HG03066 (cell line): ENCODE measurements around the gene RAB36.

ENCODE experiments used
- ATAC-seq: cut with Tn5 transposase; IDR thresholded peaks from one replicate; pipeline ENCODE4 v1.9.1; 2021; ENCODE audit warnings: low read depth; ENCODE audit not compliant: unreplicated experiment

The RAB36 gene

DNA sequence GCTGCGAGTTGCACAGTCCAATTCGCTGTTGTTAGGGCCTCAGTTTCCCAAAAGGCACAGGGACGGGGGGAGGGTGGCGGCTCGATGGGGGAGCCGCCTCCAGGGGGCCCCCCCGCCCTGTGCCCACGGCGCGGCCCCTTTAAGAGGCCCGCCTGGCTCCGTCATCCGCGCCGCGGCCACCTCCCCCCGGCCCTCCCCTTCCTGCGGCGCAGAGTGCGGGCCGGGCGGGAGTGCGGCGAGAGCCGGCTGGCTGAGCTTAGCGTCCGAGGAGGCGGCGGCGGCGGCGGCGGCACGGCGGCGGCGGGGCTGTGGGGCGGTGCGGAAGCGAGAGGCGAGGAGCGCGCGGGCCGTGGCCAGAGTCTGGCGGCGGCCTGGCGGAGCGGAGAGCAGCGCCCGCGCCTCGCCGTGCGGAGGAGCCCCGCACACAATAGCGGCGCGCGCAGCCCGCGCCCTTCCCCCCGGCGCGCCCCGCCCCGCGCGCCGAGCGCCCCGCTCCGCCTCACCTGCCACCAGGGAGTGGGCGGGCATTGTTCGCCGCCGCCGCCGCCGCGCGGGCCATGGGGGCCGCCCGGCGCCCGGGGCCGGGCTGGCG is 35.1 kb downstream of the RAB36 start, which contains the start of gene BCR:
TSS of gene BCR (plus strand) at position 209 of the 592 bp plus-strand sequence. CDS start 452 bp downstream, outside the sequence.
- ATAC-seq = no peak

DNA sequence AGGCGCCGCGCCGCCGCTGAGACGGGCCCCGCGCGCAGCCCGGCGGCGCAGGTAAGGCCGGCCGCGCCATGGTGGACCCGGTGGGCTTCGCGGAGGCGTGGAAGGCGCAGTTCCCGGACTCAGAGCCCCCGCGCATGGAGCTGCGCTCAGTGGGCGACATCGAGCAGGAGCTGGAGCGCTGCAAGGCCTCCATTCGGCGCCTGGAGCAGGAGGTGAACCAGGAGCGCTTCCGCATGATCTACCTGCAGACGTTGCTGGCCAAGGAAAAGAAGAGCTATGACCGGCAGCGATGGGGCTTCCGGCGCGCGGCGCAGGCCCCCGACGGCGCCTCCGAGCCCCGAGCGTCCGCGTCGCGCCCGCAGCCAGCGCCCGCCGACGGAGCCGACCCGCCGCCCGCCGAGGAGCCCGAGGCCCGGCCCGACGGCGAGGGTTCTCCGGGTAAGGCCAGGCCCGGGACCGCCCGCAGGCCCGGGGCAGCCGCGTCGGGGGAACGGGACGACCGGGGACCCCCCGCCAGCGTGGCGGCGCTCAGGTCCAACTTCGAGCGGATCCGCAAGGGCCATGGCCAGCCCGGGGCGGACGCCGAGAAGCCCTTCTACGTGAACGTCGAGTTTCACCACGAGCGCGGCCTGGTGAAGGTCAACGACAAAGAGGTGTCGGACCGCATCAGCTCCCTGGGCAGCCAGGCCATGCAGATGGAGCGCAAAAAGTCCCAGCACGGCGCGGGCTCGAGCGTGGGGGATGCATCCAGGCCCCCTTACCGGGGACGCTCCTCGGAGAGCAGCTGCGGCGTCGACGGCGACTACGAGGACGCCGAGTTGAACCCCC is 35.8 kb downstream of the RAB36 start:
- ATAC-seq = no peak

GRCh38 chr22:23181721-23182308 is 36.5 kb downstream of the RAB36 start:
- ATAC-seq = no peak

DNA sequence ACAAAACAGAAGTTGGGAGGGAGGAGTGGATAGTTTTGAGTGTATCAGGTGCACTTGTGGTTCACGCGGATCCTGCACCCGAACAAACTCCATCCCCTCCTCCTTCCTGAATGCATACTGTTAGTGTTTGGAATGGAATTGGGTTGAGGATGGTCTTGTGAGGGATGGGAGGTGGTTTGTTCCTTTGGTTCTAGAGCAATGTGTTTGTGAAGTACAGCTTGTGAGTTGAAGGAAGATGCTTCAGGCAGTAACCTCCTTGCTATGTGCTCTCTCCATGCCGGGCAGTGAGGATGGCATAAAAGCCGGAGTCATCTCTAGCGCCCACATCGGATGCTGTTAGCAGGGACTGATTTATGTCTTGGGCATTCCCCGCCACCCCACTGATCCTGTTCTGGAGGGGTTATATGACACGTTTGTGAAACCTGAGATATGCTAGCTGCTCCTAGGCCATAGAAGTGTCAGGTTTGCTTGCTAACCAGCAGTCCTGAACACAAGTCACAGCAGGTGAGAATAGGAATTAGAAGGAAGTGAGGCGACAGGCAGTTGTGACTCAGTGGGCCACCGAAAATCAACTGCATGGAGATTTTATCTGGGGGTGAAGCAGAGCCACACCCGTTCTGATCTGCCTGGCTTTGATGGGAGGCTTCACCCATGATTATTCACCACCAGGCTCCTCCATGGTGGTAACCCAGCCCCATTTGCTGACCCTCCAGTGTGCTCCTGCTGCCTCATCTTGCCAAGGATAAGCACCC is 37.2 kb downstream of the RAB36 start:
- no peak for ATAC-seq

DNA sequence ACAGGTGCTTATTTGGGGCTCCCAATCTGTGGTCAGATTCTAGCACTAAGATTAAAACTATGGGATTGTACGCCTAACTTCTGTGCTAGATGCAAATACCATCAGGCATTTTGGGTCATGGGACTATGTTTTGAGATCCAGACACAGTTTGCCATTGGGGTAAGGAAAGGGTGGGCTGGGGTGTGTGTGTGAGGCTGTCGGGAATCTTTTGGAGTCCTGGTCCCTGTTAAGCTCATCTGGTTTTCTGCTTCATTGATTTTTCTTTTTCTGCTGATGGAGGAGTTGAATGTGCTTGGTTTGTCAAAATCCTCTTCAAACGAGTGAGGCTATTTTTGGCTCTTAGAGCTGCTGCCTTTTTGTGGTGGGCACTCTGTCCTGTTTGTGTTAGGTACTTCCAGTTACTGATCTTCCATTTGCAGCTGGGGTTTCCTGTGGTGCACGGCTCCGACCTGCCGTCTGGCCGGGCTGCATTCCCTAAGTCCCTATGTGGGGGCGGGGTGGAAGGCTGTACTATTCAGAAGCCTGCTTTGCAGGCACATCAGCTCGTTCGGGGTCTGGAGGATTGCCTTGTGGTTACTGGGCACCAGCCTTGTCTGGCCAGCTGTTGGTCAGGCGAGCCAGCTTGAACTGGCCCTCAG is 37.9 kb downstream of the RAB36 start:
- ATAC-seq = no peak

DNA sequence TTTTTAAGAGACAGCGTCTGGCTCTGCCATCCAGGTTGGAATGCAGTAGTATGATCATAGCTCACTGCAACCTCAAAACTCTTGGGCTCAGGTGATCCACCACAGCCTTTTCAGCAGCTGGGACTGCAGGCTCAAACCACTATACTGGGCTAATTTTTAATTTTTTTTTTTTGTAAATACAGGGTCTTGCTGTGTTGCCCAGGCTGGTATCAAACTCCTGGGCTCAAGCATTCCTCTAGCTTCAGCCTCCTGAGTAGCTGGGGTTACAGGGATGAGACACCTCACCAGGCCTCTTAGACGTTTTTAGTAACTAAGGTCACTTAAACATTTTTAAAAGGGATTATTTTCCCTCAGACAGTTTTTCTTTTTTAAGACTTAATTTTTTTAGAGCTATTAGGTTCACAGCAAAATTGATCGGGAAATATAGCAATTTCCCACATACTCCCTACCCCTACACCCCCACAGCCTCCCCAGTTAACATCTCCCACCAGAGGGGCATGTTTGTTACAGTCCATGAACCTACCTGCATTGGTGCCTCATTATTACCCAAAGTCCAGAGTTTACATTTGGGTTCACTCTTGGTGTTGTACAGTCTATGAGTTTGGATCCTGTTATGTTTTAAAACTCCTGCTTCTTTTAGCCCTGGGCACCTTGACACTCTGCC is 39.0 kb downstream of the RAB36 start:
- ATAC-seq = no peak

DNA sequence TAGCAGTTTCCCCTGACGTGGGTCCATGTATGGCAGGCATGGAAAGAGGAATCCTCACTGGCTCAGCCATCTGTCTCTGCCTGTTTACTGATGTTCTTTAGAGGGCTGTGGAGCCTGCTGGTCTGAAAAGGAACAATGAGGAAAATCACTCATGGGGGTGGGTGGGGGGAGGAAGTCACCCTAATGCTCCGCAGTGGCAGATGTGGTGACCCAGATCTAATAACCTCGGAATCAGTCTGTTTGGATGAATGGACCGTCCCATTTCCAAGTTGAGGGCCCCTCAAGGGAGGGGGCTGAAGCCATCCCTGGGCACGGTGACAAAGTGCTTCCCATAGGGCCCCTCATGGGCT is 39.5 kb downstream of the RAB36 start:
- no peak for ATAC-seq

DNA sequence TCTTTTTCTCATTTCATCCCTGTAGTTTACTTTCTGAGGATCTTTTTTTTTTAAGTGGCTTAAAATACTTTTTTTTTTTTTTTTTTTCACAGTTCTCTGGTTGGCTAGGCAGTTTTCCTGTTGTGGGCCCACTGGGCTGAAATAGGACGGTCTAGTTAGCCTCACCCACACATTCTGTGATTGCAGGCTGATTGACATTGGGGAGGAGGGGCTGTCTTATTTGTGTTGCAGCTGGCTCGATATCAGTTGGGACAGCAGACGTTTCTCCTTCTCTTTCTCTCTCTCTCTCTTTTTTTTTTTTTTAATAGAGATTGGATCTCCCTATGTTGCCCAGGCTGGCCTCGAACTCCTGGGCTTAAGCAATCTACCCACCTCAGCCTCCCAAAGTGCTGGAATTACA is 41.9 kb downstream of the RAB36 start:
- no peak for ATAC-seq

DNA sequence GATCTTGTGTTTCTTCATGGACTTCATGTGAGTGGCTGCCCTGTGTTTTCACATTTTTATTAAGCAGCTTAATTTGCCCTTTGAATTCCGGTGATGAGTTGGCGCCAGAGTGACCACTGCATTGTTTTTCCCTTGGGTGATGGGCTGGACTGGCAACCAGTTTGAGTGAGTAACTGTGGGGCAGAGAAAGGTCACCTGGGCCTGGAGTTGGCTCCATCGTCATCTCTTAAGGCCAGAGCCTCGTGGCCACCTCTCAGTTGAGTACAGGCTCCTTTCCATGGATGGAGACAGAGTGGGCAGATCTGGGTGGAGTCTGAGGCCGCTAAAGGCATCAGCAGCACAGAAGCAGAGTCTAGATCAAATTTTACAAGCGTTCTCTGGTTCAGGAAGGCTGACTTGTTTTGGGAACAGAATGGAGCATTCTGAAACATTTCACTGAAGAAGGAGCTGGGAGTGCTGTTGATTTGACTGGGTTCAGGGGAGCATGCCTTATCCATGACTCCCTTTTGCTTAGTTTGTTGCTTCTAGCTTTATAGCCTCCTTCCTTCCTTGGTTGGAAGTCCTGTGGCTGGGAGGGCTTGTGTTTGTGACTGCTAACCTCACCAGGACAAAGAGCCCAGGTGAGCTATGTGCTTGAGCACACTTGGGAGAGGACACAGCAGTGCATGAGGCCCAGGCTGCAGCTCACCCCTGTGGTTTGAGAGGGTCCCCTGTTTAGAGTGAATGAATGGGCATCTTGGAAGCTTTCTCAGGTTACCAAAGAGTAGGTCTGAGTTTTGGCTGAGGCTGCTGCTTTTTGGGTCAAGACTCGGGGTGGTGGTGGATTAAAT is 42.8 kb downstream of the RAB36 start:
- ATAC-seq = no peak

GRCh38 chr22:23190526-23190925 is 45.2 kb downstream of the RAB36 start:
- ATAC-seq = no peak

- ATAC-seq = no peak
These were observed 46.9 kb downstream of the RAB36 start for GRCh38 chr22:23192133-23192532.

GRCh38 chr22:23192558-23192957 is 47.3 kb downstream of the RAB36 start:
- ATAC-seq = no peak

DNA sequence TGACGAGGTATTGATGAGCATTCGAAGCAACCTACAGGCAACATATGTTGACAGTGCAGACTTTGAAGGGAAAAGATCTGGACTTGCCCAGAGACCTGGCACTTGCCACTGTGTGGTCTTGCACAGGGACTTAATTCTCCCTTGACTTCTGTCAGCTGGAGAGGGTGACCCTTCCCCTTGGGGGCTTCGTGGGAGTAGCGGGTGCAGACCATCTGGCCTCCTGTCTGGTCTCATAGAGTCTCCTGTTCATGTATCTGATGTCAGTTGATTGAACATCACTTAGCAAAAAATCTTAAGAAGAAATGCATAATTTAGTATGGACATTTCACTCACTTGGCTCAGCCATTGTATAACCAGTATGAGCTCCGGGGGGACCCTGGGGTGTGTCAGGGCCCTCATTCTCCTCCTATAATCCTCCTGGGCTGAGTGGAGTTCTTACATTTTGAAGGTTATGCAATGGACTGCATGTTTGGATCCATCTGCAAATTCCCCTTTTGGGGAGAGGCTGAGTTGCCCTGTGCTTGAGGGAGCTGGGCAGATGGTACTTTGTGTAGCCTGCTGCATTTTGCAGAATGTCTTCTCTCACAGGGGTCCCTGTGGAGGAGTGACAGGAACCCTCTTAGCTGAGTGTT is 48.0 kb downstream of the RAB36 start:
- no peak for ATAC-seq

DNA sequence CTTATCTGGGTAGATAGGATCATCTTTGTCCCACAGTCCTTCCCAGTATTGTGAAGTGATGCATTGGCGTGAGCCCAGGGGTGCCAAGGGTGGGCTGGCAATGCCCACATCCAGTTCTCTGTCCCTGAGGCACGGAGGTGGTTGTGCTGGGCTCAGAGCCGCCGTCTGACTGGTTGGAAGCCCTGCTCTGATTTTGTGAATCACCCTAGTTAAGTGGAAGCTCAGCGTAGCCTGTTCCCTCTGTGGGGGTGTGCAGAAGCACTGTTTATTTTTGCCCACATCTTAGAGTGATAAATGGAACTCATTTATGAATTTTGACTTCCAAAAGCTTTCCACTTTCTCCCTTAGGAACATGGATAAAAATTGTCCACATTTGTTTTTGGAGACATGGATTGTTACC is 48.6 kb downstream of the RAB36 start:
- ATAC-seq = no peak

DNA sequence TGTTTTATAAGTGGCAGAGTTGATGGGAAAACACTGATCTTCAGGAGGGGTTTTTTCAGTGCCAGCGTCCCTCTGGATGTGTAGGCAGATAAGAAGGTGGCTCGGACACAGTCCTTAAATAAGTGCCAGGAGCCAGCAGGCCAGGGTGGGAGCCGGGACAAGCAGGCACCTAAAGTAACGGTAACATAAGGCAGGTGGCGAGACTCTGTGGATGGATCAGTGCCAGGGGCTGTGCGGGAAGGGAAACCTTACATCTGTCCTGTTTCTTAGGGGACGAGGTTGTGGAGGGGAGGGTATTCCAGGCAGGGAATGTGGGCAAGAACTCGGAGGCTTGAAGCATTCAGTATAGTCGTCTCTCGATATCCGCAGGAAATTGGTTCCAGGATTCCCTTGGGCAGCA is 50.9 kb downstream of the RAB36 start:
- no peak for ATAC-seq

GRCh38 chr22:23197836-23198235 is 52.6 kb downstream of the RAB36 start:
- no peak for ATAC-seq

DNA sequence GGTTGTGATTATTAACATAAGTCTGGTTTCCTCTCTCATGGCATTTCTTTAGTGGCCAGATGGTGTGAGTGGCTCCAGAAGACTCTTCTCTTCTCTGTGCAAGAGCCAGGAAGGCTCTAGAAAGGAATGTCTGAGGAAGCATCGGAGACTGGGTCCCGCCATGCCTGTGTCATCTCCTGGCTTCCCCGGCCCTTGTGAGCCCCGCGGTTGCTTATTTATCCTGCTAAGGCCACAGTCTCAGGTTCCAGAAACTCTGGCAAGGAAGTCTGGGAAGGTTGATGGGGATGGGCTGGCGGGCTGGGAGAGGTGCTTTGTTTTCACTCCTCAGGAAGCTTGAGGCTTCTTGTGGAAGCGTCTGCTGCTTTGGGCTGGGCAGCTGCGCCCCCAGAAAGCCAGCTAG is 53.9 kb downstream of the RAB36 start:
- ATAC-seq = no peak

DNA sequence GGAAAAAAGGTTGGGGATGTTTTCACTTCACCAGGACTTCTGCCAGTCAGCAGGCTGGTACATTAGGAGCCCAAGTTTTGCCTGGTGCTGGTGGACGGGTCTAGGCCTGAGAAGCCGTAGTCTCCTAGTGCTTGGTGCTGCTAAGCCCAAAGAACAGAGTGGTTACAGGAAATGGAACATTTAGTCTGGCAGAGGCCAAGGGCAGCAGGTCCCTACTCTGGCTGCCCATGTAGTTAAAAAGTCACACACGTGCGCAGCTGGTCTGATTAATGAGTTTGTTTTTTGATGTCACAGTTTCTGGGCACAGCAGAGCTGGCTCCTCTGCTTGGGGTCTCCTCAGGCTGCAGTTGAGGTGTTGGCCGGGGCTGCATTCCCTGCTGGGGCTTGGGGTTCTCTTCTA is 55.6 kb downstream of the RAB36 start:
- no peak for ATAC-seq
